Endothelial cell of umbilical vein (primary cell): Measurements from ENCODE around the gene FAM227B.

ENCODE experiments used
- CTCF ChIP-seq, 2 donors: IDR thresholded peaks; 1 replicate in 1 of 2; 2 replicates in 1 of 2; pipeline ENCODE4 v1.5.1; 2011; ENCODE audit warnings: low read length in 2 of 2, mild to moderate bottlenecking in 2 of 2, moderate library complexity in 2 of 2, control low read depth in 1 of 2, inconsistent platforms in 1 of 2, low read depth in 1 of 2; ENCODE audit not compliant: insufficient read depth in 1 of 2; ENCODE audit errors: extremely low read depth in 1 of 2
- EZH2 ChIP-seq: IDR thresholded peaks from 2 replicates; pipeline ENCODE4 v1.6.1; 2012; ENCODE audit warnings: borderline replicate concordance, low read depth, mild to moderate bottlenecking, moderate library complexity, low read length, inconsistent platforms; ENCODE audit not compliant: severe bottlenecking
- GATA2 ChIP-seq: IDR thresholded peaks from 2 replicates; pipeline ENCODE4 v1.7.0; 2011; ENCODE audit warnings: low read depth, mild to moderate bottlenecking, moderate library complexity, mixed read lengths, low read length; ENCODE audit not compliant: insufficient read length, insufficient read depth
- JUN ChIP-seq: IDR thresholded peaks from 2 replicates; pipeline ENCODE4 v1.6.1; 2011; ENCODE audit warnings: borderline replicate concordance, low read depth; ENCODE audit not compliant: insufficient read length, insufficient read depth
- MAX ChIP-seq: IDR thresholded peaks from 2 replicates; pipeline ENCODE4 v1.6.1; 2011; ENCODE audit not compliant: insufficient read depth, insufficient read length
- MYC ChIP-seq: IDR thresholded peaks from one replicate; pipeline ENCODE4 v1.6.1; 2011; ENCODE audit warnings: mild to moderate bottlenecking, low read depth, low read length
- POLR2A ChIP-seq: IDR thresholded peaks from 2 replicates; pipeline ENCODE4 v1.6.1; 2012; ENCODE audit warnings: low read depth, mild to moderate bottlenecking, control low read depth, low read length
- POLR2AphosphoS5 ChIP-seq: IDR thresholded peaks from 2 replicates; pipeline ENCODE4 v1.6.1; 2012; ENCODE audit warnings: low read depth, mild to moderate bottlenecking, control low read depth, low read length, moderate library complexity; ENCODE audit not compliant: insufficient read depth

GRCh38 chr15:49619226-49619625 is 1.4 kb downstream of the FAM227B start:
- TF ChIP-seq CTCF (IDR thresholded peaks at IDR 0.05; ENCODE audit: extremely low read depth in 1 of 2, insufficient read depth in 1 of 2, low read depth in 1 of 2, low read length in 2 of 2) (no peak), POLR2AphosphoS5 (no peak), MAX (no peak), POLR2A (no peak), EZH2 (no peak), MYC (no peak), GATA2 (no peak), JUN (no peak)
